ENCODE results near the gene SAFB. TPM values are rescaled to one million over a fixed set of nuclear protein-coding genes. Genes with fewer than 3 reads are reported as not detected.

SAFB gene
- total and polyA plus RNA-seq, 2 of the 13 experiments (the other 11 are each of a cell fraction or from before 2014, with no cell fraction given): 21.0 to 28.4 TPM

DNA sequence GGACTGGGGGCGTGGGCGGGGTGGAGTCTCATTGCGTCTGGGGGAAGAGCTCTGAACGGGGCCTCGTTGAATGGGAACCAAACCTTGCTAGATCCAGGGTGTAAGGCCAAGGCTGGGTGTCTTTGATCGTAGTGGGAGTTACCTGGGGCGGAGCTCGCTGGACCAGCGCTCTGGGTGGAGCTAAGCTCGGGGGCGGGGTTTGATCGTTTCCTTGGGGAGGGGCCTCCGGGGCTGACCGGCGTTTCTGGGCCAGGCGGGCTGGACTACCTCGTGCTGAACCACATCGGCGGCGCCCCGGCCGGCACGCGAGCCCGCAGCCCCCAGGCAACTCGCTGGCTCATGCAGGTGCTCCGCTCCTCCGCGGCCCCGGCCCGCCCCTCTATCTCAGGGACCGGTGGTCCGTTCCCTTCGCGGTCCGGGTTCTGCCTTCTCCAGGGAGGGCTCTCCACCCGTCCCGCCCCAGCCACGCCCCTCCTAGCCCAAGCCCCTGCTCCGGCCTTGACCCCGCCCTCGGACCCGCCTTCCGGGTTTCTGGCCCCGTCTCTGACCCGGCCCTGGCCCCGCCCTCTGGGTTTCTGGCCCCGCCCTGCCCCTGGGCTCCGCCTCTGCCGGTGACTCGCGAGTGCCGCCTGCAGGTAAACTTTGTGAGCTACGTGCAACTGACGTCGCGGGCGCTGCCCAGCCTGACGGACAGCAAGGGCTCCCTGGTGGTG, 63.9 kb downstream of the SAFB start (continued):
- TF ChIP-seq ZNF510 (CRISPR knock-in tag; IDR thresholded peaks at IDR 0.05; ENCODE audit: low read depth) (no peak), ZNF792 (CRISPR knock-in tag; IDR thresholded peaks at IDR 0.05) (no peak; the same call in 1 of the 2 replicates), IRF2 (CRISPR knock-in tag; IDR thresholded peaks at IDR 0.05) (no peak), CBX2 (IDR thresholded peaks at IDR 0.05; ENCODE audit: low read depth, low read length) (no peak), CBX2 (CRISPR knock-in tag; IDR thresholded peaks at IDR 0.05; ENCODE audit: low read depth) (no peak), RORA (CRISPR knock-in tag; IDR thresholded peaks at IDR 0.05) (no peak), CENPX (CRISPR knock-in tag; IDR thresholded peaks at IDR 0.05) (no peak), GFI1 (CRISPR knock-in tag; IDR thresholded peaks at IDR 0.05; ENCODE audit: borderline replicate concordance) (no peak; the same call in 1 of the 2 replicates), ZIK1 (CRISPR knock-in tag; IDR thresholded peaks at IDR 0.05; ENCODE audit: borderline replicate concordance, low read depth) (no peak), ZNF644 (CRISPR knock-in tag; IDR thresholded peaks at IDR 0.05; ENCODE audit: low read depth) (no peak), FOXA1 (IDR thresholded peaks at IDR 0.05) (no peak), FOXA1 (CRISPR knock-in tag; IDR thresholded peaks at IDR 0.05) (peak; percentile 3; the same call in 1 of the 2 replicates), MAFK (conservative IDR thresholded peaks at IDR 0.05 in 1 of 2, IDR thresholded peaks at IDR 0.05 in 1 of 2; ENCODE audit: low read length in 2 of 2) (no peak), GATAD2A (CRISPR knock-in tag; IDR thresholded peaks at IDR 0.05) (no peak), ZNF776 (CRISPR knock-in tag; IDR thresholded peaks at IDR 0.05) (no peak; the same call in 1 of the 2 replicates), HNRNPL (IDR thresholded peaks at IDR 0.05; ENCODE audit: low read depth, low read length) (no peak), THAP11 (CRISPR knock-in tag; IDR thresholded peaks at IDR 0.05) (peak; percentile 83), ZNF30 (CRISPR knock-in tag; IDR thresholded peaks at IDR 0.05) (no peak), SP4 (CRISPR knock-in tag; IDR thresholded peaks at IDR 0.05) (peak; percentile 99)
- TF ChIP-seq, protein P1, sequence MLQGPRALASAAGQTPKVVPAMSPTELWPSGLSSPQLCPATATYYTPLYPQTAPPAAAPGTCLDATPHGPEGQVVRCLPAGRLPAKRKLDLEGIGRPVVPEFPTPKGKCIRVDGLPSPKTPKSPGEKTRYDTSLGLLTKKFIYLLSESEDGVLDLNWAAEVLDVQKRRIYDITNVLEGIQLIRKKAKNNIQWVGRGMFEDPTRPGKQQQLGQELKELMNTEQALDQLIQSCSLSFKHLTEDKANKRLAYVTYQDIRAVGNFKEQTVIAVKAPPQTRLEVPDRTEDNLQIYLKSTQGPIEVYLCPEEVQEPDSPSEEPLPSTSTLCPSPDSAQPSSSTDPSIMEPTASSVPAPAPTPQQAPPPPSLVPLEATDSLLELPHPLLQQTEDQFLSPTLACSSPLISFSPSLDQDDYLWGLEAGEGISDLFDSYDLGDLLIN (CRISPR knock-in tag; IDR thresholded peaks at IDR 0.05; ENCODE audit: borderline replicate concordance): no peak
- TF ChIP-seq, protein P2, sequence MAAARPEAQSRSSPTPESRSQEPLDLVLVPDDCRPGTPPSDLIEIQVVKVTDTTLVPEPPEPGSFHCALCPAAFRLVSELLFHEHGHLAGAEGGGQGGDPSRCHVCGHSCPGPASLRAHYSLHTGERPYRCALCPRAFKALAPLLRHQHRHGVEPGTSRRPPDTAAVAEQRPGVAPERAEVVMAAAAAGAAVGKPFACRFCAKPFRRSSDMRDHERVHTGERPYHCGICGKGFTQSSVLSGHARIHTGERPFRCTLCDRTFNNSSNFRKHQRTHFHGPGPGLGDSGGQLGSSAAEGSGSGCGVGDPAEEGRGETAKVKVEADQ (CRISPR knock-in tag; IDR thresholded peaks at IDR 0.05; ENCODE audit: borderline replicate concordance): 0 out of 2 replicates have a peak, but pooled peaks have one; percentile 12
- TF ChIP-seq, protein P3, sequence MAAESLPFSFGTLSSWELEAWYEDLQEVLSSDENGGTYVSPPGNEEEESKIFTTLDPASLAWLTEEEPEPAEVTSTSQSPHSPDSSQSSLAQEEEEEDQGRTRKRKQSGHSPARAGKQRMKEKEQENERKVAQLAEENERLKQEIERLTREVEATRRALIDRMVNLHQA (CRISPR knock-in tag; IDR thresholded peaks at IDR 0.05): no peak
- TF ChIP-seq, protein P4, sequence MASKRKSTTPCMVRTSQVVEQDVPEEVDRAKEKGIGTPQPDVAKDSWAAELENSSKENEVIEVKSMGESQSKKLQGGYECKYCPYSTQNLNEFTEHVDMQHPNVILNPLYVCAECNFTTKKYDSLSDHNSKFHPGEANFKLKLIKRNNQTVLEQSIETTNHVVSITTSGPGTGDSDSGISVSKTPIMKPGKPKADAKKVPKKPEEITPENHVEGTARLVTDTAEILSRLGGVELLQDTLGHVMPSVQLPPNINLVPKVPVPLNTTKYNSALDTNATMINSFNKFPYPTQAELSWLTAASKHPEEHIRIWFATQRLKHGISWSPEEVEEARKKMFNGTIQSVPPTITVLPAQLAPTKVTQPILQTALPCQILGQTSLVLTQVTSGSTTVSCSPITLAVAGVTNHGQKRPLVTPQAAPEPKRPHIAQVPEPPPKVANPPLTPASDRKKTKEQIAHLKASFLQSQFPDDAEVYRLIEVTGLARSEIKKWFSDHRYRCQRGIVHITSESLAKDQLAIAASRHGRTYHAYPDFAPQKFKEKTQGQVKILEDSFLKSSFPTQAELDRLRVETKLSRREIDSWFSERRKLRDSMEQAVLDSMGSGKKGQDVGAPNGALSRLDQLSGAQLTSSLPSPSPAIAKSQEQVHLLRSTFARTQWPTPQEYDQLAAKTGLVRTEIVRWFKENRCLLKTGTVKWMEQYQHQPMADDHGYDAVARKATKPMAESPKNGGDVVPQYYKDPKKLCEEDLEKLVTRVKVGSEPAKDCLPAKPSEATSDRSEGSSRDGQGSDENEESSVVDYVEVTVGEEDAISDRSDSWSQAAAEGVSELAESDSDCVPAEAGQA (IDR thresholded peaks at IDR 0.05; ENCODE audit: low read depth): no peak; the same call in 1 of the 2 replicates
- TF ChIP-seq, protein P4 (CRISPR knock-in tag; IDR thresholded peaks at IDR 0.05; ENCODE audit: borderline replicate concordance): 0 out of 2 replicates have a peak, but pooled peaks have one; percentile 10
